ENCODE data around the gene PARVB.

- TF ChIP-seq, protein P1, sequence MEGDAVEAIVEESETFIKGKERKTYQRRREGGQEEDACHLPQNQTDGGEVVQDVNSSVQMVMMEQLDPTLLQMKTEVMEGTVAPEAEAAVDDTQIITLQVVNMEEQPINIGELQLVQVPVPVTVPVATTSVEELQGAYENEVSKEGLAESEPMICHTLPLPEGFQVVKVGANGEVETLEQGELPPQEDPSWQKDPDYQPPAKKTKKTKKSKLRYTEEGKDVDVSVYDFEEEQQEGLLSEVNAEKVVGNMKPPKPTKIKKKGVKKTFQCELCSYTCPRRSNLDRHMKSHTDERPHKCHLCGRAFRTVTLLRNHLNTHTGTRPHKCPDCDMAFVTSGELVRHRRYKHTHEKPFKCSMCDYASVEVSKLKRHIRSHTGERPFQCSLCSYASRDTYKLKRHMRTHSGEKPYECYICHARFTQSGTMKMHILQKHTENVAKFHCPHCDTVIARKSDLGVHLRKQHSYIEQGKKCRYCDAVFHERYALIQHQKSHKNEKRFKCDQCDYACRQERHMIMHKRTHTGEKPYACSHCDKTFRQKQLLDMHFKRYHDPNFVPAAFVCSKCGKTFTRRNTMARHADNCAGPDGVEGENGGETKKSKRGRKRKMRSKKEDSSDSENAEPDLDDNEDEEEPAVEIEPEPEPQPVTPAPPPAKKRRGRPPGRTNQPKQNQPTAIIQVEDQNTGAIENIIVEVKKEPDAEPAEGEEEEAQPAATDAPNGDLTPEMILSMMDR (optimal IDR thresholded peaks at IDR 0.05 in 1 of 3, IDR thresholded peaks at IDR 0.05 in 1 of 3, conservative IDR thresholded peaks at IDR 0.05 in 1 of 3; ENCODE audit: extremely low read depth in 1 of 3, insufficient read depth in 2 of 3, low read length in 3 of 3) = no peak
- no peak for TF ChIP-seq EZH2 (IDR thresholded peaks at IDR 0.05; ENCODE audit: low read length)
These were observed 20.5 kb upstream of the PARVB start for GRCh38 chr22:44003405-44004103.
